MM.1S (cell line): ENCODE data around the gene SP4.

Experiments used
- EZH2 ChIP-seq: fragments of 300-600 bp; sonication (generic); optimal IDR thresholded peaks from 2 replicates; pipeline ENCODE3; 2017; ENCODE audit warnings: low read depth, mild to moderate bottlenecking, antibody characterized with exemption, low read length, mixed read lengths
- EZH2phosphoT487 ChIP-seq: fragments of 300-600 bp; sonication (generic); IDR thresholded peaks from 2 replicates; pipeline ENCODE4 v1.6.1; 2018; ENCODE audit warnings: antibody characterized with exemption, low read length
- TF ChIP-seq, protein P1 (sequence below): fragments of 300-600 bp; sonication (generic); IDR thresholded peaks from 2 replicates; pipeline ENCODE4 v1.5.1; 2016; ENCODE audit warnings: antibody characterized with exemption, low read length, mixed read lengths

- TF ChIP-seq EZH2 (no peak), EZH2phosphoT487 (no peak)
- TF ChIP-seq, protein P1, sequence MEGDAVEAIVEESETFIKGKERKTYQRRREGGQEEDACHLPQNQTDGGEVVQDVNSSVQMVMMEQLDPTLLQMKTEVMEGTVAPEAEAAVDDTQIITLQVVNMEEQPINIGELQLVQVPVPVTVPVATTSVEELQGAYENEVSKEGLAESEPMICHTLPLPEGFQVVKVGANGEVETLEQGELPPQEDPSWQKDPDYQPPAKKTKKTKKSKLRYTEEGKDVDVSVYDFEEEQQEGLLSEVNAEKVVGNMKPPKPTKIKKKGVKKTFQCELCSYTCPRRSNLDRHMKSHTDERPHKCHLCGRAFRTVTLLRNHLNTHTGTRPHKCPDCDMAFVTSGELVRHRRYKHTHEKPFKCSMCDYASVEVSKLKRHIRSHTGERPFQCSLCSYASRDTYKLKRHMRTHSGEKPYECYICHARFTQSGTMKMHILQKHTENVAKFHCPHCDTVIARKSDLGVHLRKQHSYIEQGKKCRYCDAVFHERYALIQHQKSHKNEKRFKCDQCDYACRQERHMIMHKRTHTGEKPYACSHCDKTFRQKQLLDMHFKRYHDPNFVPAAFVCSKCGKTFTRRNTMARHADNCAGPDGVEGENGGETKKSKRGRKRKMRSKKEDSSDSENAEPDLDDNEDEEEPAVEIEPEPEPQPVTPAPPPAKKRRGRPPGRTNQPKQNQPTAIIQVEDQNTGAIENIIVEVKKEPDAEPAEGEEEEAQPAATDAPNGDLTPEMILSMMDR: no peak
These were observed 15.4 kb downstream of the SP4 start for GRCh38 chr7:21443149-21443841.
